Upper lobe of right lung (tissue), 1 donor: ENCODE results near the gene SRGAP3. TPM values are rescaled to one million over a fixed set of nuclear protein-coding genes. Genes with fewer than 3 reads are reported as not detected.

Experiments
- ATAC-seq: fragments of 200-7000 bp; cut with Tn5 transposase; one replicate; pipeline ENCODE4 v1.9.1; 2020; ENCODE audit warnings: mild to moderate bottlenecking, moderate library complexity
- DNase-seq: peaks from one replicate; pipeline ENCODE4 v3.0.0-alpha.2; 2020
- H3K27ac ChIP-seq: fragments of 200-600 bp; one replicate; pipeline ENCODE4 v1.8.0; 2022
- H3K27me3 ChIP-seq: fragments of 200-600 bp; one replicate; pipeline ENCODE4 v1.8.0; 2022; ENCODE audit warnings: mild to moderate bottlenecking
- H3K36me3 ChIP-seq: fragments of 200-600 bp; one replicate; pipeline ENCODE4 v1.8.0; 2022
- H3K4me1 ChIP-seq: fragments of 200-600 bp; one replicate; pipeline ENCODE4 v1.8.0; 2022
- H3K4me3 ChIP-seq: fragments of 200-600 bp; one replicate; pipeline ENCODE4 v1.8.0; 2022; ENCODE audit warnings: mild to moderate bottlenecking
- H3K9me3 ChIP-seq: fragments of 200-600 bp; one replicate; pipeline ENCODE4 v1.8.0; 2022
- CTCF ChIP-seq: fragments of 200-600 bp; IDR thresholded peaks from one replicate; pipeline ENCODE4 v1.8.0; 2022; ENCODE audit warnings: antibody characterized with exemption
- intact Hi-C: fragments of 100-400 bp; cut with DNase I; formaldehyde crosslinking; loops from one replicate; pipeline ENCODE4 v1.11.0; 2022
- total RNA-seq: library from RNA; stranded (reverse); fragmentation: NEBNext Ultra II Directional; extraction: Animal tissue kit (Norgen Biotek cat#: 25700); gene quantifications from one replicate; pipeline ENCODE4 v1.2.1, GENCODE V29; 2021
- donor health status: DM: no; HTN: yes; CAD: no; lungs with severe emphysema.

SRGAP3 gene
- total RNA-seq, 1 donor from 2014 or later: 3.2 TPM

DNA sequence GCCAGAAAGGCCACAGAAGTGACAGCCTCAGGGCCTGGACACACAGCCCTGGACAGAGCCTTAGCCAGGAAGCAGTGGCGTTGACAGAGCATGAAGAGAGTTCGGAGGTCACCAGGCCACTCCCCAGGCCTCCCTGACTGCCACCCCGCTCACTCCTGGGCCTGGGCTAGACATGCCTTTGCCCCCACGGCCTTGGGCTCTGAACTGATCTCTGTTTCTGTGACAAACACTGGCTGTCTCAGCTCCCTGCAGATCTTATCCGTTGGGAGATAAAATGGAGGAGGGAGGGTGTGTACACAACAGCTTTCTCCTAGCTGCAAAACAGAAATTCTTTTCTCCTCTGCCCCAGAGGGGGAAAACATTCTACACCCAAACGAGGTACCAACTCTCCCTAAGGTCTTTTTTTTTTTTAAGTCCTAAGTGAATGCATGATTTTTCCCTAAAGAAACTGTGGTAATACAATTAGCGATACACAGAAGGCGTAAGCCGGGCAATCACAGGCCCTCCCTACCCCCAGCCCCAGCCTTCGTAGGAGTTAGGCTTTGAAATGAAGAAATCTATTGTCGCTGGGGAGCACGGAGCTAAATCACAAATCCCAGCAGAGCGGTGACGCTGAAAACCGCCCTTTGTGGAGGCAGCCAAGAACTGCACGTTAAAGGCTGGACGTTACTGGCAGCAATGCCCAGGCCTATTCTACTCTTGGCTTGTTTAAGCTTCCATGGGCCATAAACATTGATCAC, 45.0 kb downstream of the SRGAP3 start:
- DNase-seq (no peak), ATAC-seq (no peak)
- no peaks in the 10 kb centered on the region for H3K4me1 ChIP-seq
- intact Hi-C loops: no loop called here
- H3K27me3 ChIP-seq: no peaks in the 10 kb centered on the region
- no peaks in the 10 kb centered on the region for H3K36me3 ChIP-seq
- H3K4me3 ChIP-seq: no peak overlapping the region
- no peak for TF ChIP-seq CTCF
- H3K27ac ChIP-seq: no peak overlapping the region
- H3K9me3 ChIP-seq: no peaks in the 10 kb centered on the region

- H3K9me3 ChIP-seq: no peaks in the 10 kb centered on the region
- no peaks in the 10 kb centered on the region for H3K36me3 ChIP-seq
- ATAC-seq: no peak
- no peak for DNase-seq
- no peak overlapping the region for H3K4me3 ChIP-seq
- no peak for TF ChIP-seq CTCF
- H3K27me3 ChIP-seq: no peaks in the 10 kb centered on the region
- intact Hi-C loops: no loop called here
- H3K4me1 ChIP-seq: no peaks in the 10 kb centered on the region
- H3K27ac ChIP-seq: no peak overlapping the region
Measured at GRCh38 chr3:9203317-9203716, 46.1 kb downstream of the SRGAP3 start.

- DNase-seq (no peak), ATAC-seq (no peak)
- Histone ChIP-seq H3K9me3 (no peaks in the 10 kb centered on the region), H3K4me1 (no peaks in the 10 kb centered on the region), H3K36me3 (no peaks in the 10 kb centered on the region), H3K27ac (no peak overlapping the region), H3K4me3 (no peak overlapping the region), H3K27me3 (no peaks in the 10 kb centered on the region)
- intact Hi-C loops: no loop called here
- TF ChIP-seq CTCF: no peak
Measured at GRCh38 chr3:9202546-9202945, 46.9 kb downstream of the SRGAP3 start.

DNA sequence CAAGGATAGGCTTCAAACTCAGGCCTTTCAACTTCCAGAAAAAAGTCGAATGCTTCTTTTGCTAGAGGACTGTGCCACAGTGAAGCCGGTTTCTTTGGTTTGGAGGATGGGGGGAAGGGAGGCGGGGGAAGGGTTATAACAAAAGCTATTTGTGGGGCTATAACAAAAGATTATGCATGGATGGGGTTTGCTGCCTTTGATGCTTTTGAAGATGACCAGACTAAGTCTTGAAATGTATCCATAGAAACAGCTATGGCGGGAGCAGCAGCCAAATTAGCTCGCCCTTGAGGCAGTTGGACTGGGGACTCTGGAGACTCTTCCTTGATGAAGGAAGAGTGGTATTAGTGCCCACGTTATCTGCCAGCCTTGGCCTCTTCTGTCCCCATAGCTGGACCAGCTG, 47.5 kb downstream of the SRGAP3 start:
- no peak for TF ChIP-seq CTCF
- no peak for DNase-seq
- Histone ChIP-seq H3K4me1 (no peaks in the 10 kb centered on the region), H3K4me3 (no peak overlapping the region), H3K27me3 (no peaks in the 10 kb centered on the region), H3K9me3 (no peaks in the 10 kb centered on the region), H3K36me3 (no peaks in the 10 kb centered on the region), H3K27ac (no peak overlapping the region)
- no peak for ATAC-seq
- intact Hi-C loops: no loop called here

DNA sequence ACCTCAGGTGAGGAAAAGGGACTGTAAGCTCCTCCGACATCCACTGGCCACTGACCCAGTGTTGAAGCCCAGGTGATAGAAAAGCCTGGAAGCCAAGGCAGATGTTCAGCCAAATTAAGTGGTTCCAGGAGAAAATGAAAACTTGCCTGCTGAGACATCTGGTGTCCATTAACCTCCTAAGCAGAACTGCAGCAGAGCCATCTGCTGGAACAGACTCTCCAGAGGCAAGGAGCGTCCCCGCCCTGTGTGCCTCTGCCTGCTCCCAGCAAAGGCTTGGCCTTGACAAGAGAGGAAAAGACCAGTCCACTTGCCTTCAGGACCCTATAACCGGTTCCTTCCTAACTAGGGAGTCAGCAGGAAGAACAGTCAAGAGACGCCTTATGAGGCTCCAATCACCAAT, 48.2 kb downstream of the SRGAP3 start:
- intact Hi-C loops: no loop called here
- Histone ChIP-seq H3K27ac (no peak overlapping the region), H3K27me3 (no peaks in the 10 kb centered on the region), H3K9me3 (no peaks in the 10 kb centered on the region), H3K4me1 (no peaks in the 10 kb centered on the region), H3K36me3 (no peaks in the 10 kb centered on the region), H3K4me3 (no peak overlapping the region)
- no peak for DNase-seq
- TF ChIP-seq CTCF: no peak
- no peak for ATAC-seq

- TF ChIP-seq CTCF: no peak
- no peak overlapping the region for H3K27ac ChIP-seq
- H3K27me3 ChIP-seq: no peaks in the 10 kb centered on the region
- H3K4me1 ChIP-seq: no peaks in the 10 kb centered on the region
- H3K4me3 ChIP-seq: no peak overlapping the region
- no peaks in the 10 kb centered on the region for H3K9me3 ChIP-seq
- intact Hi-C loops: no loop called here
- H3K36me3 ChIP-seq: no peaks in the 10 kb centered on the region
- ATAC-seq (no peak), DNase-seq (no peak)
Measured at GRCh38 chr3:9199775-9200174, 49.7 kb downstream of the SRGAP3 start.
